OCI-LY1 (cell line): ENCODE data around the gene HAPLN3.

Experiments
- EZH2 ChIP-seq: fragments of 200-600 bp; sonication (generic), shearing (Covaris generic); IDR thresholded peaks from 2 replicates; pipeline ENCODE4 v1.8.0; 2017; ENCODE audit warnings: borderline replicate concordance, mixed run types, mild to moderate bottlenecking, antibody characterized with exemption, low read length, moderate library complexity, mixed read lengths
- TF ChIP-seq, protein P1 (sequence below): fragments of 200-600 bp; sonication (generic), shearing (Covaris generic); IDR thresholded peaks from 2 replicates; pipeline ENCODE4 v1.5.1; 2017; ENCODE audit warnings: mild to moderate bottlenecking, antibody characterized with exemption, low read length, moderate library complexity, mixed read lengths

DNA sequence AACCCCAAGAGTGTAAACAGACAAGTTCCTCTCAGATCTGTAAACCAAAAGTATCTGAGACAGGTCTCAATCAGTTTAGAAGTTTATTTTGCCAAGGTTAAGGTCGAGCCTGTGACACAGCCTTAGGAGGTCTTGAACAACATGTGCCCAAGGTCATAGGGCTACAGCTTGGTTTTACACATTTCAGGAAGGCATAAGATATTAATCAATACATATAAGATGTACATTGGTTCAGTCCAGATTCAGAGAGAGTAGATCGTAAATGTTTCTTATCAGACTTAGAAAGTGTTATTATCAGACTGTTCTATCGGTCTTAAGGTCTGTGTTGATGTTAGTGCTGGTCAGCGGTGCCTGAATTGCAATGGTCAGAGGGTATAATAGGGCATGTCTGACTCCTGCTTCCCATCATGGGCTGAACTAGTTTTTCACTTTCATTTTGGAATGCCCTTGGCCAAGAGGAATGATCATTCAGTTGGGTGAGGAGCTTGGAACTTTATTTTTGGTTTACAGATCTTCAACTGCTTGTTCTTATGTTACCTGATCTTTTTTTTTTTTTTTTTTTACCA lies 44.8 kb upstream of the HAPLN3 start:
- TF ChIP-seq EZH2, result no peak
- TF ChIP-seq, protein P1, sequence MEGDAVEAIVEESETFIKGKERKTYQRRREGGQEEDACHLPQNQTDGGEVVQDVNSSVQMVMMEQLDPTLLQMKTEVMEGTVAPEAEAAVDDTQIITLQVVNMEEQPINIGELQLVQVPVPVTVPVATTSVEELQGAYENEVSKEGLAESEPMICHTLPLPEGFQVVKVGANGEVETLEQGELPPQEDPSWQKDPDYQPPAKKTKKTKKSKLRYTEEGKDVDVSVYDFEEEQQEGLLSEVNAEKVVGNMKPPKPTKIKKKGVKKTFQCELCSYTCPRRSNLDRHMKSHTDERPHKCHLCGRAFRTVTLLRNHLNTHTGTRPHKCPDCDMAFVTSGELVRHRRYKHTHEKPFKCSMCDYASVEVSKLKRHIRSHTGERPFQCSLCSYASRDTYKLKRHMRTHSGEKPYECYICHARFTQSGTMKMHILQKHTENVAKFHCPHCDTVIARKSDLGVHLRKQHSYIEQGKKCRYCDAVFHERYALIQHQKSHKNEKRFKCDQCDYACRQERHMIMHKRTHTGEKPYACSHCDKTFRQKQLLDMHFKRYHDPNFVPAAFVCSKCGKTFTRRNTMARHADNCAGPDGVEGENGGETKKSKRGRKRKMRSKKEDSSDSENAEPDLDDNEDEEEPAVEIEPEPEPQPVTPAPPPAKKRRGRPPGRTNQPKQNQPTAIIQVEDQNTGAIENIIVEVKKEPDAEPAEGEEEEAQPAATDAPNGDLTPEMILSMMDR, result no peak
